ENCODE measurements around the gene TGFBR3L.

DNA sequence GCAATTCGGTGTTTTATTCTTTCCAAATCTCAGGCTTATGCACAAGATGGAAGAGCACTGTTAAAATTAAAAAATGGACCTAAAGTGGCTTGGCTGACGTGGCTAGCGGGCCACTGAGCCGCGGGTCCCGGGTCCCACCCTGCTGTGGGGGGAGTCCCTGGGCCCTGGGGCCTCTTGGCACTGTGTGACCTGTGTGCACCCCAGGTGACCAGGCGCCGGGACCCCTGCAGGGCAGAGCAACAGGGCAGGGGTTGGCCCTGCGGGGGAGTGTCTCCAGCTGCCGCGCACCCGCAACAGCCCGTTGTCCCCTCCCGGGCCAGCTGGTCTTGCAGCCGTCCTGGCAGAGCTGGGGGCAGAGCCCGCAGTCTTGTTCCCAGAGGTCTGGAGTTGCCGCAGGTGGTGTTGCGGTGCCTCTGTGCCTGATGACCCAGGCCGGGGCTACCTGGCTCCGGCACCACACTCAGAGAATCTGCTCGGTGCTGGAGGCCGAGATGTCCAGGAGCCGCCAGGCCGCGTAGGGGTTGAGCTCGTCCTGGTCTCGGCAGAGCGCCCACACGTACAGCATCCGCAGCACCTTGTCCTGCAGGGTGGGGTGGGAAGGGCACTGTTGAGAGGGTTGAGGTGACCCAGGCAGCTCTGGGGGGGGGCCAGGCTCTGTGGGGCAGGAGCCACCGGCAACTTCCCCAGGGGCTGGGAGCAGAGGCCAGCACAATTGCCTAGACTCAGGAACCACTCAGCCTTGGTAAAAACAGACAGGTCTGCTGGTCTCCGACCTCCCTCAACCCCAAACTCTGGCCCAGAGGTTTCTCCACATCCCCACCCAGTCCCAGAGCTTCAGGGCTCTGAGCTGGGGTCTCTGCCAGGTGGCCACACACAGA, 12.3 kb downstream of the TGFBR3L start:
- no peak for TF ChIP-seq POLR2A (IDR thresholded peaks at IDR 0.05; ENCODE audit: low read depth, low read length)
- no peak for TF ChIP-seq SPI1 (IDR thresholded peaks at IDR 0.05; ENCODE audit: low read depth, low read length)
- no peak for TF ChIP-seq TAF1 (IDR thresholded peaks at IDR 0.05; ENCODE audit: low read depth, low read length)
- TF ChIP-seq POLR2AphosphoS5 (IDR thresholded peaks at IDR 0.05; ENCODE audit: low read depth, low read length) = no peak
- no peak for TF ChIP-seq POU2F2 (IDR thresholded peaks at IDR 0.05; ENCODE audit: low read depth, low read length)

Measured in GM12891 (cell line).